Cerebellar nuclear complex (tissue), 1 donor: ENCODE measurements around the gene OR10AG1.

Source experiments
- DNase-seq, 2 experiments: peaks; one replicate each; lab custom pipeline; 2025; lab: John Stamatoyannopoulos, UW

The OR10AG1 gene

DNA sequence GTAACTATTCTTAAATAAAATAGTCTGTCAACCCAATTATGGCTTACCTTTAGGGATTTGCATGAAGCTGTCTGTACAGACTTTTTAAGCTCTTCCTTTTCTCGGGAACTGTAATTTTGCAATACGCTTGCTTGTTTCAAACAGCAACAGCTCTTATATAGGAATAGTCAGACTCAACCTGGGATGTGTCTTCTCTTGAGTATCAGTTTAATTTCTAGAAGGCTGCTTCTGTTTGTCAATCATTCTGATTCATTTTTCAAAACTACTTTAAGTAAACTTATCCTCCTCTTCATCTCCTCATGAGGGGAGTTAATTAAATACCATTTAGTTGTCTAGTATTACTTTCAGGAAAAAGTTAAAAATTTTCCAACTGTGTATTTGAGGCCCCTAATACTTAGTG is at the start of gene OR10AG1:
TSS of gene OR10AG1 (minus strand) at position 101 of the 400 bp plus-strand sequence. CDS start at position 63, 38 bp downstream.
- DNase-seq, result no peak

GRCh38 chr11:56013805-56014204 is 44.1 kb upstream of the OR10AG1 start:
- DNase-seq, result no peak

DNA sequence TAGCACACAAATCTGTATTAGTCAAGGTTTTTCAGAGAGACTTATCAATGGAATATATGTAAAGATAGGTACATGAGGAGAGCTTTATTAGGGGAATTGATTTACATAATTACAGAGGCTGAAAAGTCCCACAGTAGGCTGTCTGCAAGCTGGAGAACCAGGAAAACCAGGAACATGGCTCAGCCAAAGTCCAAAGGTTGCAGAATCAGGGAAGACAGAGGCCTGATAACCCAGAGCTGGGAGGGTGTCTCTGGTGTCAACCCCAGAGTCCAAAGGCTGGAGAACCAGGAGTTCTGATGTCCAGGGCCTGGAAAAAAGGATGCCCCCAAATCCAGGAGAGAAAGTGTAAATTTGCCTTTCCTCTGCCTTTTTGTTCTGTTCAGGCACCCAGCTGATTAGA is 41.0 kb upstream of the OR10AG1 start:
- DNase-seq, result no peak

- no peak for DNase-seq
These were observed 24.8 kb upstream of the OR10AG1 start, which contains the start of gene OR5F1 for GRCh38 chr11:55994525-55994924. Gene OR5F1, minus strand, starts transcription at chr11:55994625. Its CDS starts 0 bp downstream, at chr11:55994625.

GRCh38 chr11:55970935-55971334 is 1.2 kb upstream of the OR10AG1 start:
- DNase-seq, result no peak

GRCh38 chr11:55967914-55968313 is 1.8 kb downstream of the OR10AG1 start:
- no peak for DNase-seq

DNA sequence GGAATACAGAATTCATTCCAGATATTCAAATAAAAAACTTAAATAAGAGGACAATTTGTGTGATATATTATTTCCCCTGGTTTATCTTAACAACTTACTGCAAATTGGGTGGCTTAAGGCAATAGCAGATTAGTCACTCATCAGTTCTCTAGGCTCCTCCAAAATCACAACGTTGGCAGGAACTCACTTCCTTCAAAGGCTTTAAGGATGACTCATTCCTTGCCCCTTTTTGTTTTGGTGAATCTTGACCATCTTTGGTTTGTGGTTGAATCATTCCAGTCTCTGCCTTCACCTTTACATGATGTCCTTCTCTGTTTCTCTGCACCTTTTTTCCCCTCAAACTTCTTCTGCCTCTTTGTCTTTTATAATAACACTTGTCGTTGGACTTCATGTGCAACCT is 3.4 kb downstream of the OR10AG1 start:
- no peak for DNase-seq

DNA sequence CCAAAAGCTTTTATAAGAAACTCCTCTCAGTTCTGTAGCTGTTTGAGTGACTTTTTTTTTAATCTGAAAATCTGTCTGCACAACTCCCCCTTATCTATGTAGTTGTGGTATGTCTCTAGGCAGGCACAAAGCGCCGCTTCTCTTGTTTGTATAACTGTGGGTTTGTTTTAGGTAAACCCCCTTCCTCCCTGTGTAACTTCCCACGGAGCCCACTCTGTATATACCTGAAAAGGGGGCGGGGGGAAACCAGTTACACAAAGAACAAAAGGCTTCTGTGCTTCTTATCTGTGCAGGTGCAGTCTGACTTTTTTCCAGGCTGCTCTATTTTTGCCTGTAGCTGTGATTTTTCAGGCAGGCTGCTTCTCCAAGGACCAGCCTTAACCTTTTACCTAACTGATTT is 13.2 kb downstream of the OR10AG1 start:
- no peak for DNase-seq

DNA sequence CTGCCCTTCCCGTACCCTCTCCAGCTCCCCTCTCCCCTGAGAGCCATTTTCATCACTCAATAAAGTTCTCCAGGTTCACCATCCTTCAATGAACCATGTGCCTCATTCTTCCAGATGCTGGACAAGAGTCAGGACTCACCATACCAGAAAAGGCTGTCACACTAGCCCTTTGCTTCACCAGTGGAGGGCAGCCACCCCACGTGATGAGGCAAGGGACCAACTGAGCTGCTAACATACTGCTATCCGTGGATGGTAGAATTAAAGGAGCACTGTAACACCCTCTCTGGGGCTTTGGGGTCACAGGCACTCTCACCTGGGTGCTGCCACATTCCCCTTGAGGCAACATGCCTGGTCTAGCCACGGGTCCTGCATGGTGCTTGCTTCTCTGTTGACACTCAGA is 20.4 kb downstream of the OR10AG1 start:
- no peak for DNase-seq

DNA sequence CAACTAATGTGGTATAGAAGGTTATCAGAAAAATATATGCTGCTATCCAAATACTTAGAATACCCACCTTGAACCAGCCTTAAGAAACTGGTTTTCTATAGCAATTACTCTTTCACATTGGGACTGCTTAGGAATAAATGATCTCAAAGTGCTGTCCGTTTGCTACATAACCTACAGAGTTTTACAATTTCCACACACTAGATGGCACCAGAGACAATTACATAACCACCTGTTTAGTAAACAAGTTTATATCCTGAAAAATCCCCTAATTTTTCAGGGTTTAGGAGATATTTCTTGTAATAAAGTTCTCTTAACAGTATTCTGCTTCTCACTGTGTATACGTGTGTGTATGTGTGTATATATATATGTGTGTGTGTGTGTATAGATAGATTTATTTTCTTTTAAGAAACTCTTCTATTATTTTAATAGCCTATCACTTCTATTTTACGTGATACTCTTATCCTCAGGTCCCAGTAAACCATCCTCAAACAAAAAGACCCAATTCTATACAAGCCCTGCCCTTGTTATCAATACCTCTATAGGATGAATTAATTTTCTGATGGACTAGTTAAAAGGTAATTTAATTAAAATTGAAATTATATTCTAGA is 26.9 kb downstream of the OR10AG1 start:
- DNase-seq, result no peak

- DNase-seq, result no peak
These were observed 33.4 kb downstream of the OR10AG1 start, which contains the start of gene OR5I1 for GRCh38 chr11:55936300-55936699. Gene OR5I1, minus strand, starts transcription at chr11:55936400. Its CDS starts 0 bp downstream, at chr11:55936400.

- no peak for DNase-seq
These were observed 49.2 kb downstream of the OR10AG1 start for GRCh38 chr11:55920537-55920936.
